ENCODE data around the gene APOA4. TPM values are rescaled to one million over a fixed set of nuclear protein-coding genes. Genes with fewer than 3 reads are reported as not detected.
"Not testable (repeated sequence)": the region's sequence is repeated elsewhere in the genome, so short reads cannot be mapped to it uniquely, and the experiment has no call there.

APOA4 gene
- total RNA-seq, 1 experiment from 2014 or later = not detected

GRCh38 chr11:116840746-116841296 is 17.7 kb upstream of the APOA4 start:
- Histone ChIP-seq H3K27ac (no peak overlapping the region), H3K9me3 (replicated peaks) (no peaks in the 10 kb centered on the region), H3K36me3 (no peaks in the 10 kb centered on the region), H3K4me3 (no peak overlapping the region), H3K27me3 (replicated peaks) (no peaks in the 10 kb centered on the region), H3K4me1 (replicated peaks) (peaks cover 5% of the 10 kb centered on the region)
- no peak for DNase-seq (ENCODE audit: low read depth in 1 of 2, low spot score in 2 of 2)

DNA sequence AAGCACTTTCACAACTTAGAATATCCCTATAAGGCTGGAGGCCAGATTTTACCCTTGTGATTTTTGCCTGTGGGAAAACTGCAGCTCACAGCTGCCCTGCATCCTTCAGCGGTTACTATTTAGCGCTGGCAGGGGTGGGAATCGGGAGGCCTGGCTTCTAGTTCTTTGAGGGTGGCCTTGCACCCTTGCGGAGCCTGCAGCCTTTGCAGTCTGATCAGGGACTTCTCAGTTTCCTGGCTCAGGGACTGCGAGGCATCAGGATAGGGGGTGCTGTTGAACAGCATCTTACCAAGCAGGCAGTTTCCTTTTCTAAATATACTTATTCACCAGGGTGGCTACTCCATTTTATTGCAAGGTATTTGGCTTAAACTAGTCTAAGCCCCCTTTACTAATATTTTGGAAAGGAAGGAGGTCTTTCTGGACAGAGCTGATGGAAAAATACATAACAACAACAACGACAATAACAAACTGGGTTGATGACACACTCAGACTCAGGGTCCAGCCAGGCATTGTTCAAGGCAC is 17.2 kb upstream of the APOA4 start:
- H3K4me1 ChIP-seq (replicated peaks) = peaks cover 10% of the 10 kb centered on the region
- no peak for DNase-seq (ENCODE audit: low read depth in 1 of 2, low spot score in 2 of 2)
- H3K9me3 ChIP-seq (replicated peaks) = no peaks in the 10 kb centered on the region
- no peaks in the 10 kb centered on the region for H3K36me3 ChIP-seq
- no peaks in the 10 kb centered on the region for H3K27me3 ChIP-seq (replicated peaks)
- no peak overlapping the region for H3K4me3 ChIP-seq
- H3K27ac ChIP-seq = no peak overlapping the region

DNA sequence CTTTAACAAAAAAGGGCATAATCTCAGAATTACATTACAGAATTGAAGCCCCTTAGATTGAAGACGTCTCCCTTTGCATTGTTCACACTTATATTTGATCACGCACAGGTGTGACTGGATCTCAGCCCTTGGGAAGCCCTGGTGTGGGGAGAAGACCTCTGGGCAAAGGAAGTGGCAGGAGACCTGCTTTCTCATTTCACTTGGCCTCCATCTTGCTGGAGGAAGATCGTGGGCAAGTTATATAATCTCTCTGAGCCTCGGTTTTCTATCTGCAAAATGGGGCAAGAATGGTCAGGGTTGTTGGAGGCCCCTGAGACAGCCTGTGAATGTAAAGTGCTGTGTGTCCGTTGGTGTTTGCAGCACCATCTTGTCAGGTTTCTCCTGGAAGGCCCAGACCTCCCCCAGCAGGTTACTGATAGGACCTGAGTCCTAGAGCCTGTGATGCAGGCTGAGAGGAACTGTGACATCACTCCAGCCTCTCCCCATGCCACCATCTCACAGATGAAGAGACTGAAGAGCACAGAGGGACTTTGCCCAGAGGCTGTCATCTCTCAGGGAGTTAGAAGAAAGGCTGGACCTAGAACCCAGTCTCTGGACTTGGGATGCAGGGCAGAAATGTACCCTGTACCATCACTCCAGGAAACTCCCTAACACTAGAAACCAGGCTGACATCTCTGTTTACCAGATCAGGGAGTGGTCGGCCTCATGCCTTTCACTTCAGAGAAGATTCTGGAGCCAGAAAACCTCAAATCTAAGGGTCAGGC is 15.4 kb upstream of the APOA4 start:
- Histone ChIP-seq H3K36me3 (no peaks in the 10 kb centered on the region), H3K4me3 (no peak overlapping the region), H3K4me1 (replicated peaks) (peaks cover 12% of the 10 kb centered on the region), H3K27me3 (replicated peaks) (no peaks in the 10 kb centered on the region), H3K27ac (no peak overlapping the region), H3K9me3 (replicated peaks) (no peaks in the 10 kb centered on the region)
- no peak for DNase-seq (ENCODE audit: low read depth in 1 of 2, low spot score in 2 of 2)

- Histone ChIP-seq H3K36me3 (no peaks in the 10 kb centered on the region), H3K4me1 (replicated peaks) (peaks cover 12% of the 10 kb centered on the region), H3K27me3 (replicated peaks) (no peaks in the 10 kb centered on the region), H3K4me3 (no peak within 1 kb of the TSS), H3K9me3 (replicated peaks) (no peaks in the 10 kb centered on the region), H3K27ac (no peak within 1 kb of the TSS)
- DNase-seq (ENCODE audit: low read depth in 1 of 2, low spot score in 2 of 2) = no peak
Measured at GRCh38 chr11:116837231-116838091, 14.4 kb upstream of the APOA4 start, which contains the start of gene APOA1. APOA1 (minus strand) TSS chr11:116837622; CDS start chr11:116837387, 235 bp downstream.

GRCh38 chr11:116836632-116836991 is 13.5 kb upstream of the APOA4 start:
- Histone ChIP-seq H3K4me1 (replicated peaks) (peaks cover 12% of the 10 kb centered on the region), H3K9me3 (replicated peaks) (no peaks in the 10 kb centered on the region), H3K36me3 (no peaks in the 10 kb centered on the region), H3K27ac (no peak overlapping the region), H3K4me3 (no peak overlapping the region), H3K27me3 (replicated peaks) (no peaks in the 10 kb centered on the region)
- DNase-seq (ENCODE audit: low read depth in 1 of 2, low spot score in 2 of 2) = no peak

DNA sequence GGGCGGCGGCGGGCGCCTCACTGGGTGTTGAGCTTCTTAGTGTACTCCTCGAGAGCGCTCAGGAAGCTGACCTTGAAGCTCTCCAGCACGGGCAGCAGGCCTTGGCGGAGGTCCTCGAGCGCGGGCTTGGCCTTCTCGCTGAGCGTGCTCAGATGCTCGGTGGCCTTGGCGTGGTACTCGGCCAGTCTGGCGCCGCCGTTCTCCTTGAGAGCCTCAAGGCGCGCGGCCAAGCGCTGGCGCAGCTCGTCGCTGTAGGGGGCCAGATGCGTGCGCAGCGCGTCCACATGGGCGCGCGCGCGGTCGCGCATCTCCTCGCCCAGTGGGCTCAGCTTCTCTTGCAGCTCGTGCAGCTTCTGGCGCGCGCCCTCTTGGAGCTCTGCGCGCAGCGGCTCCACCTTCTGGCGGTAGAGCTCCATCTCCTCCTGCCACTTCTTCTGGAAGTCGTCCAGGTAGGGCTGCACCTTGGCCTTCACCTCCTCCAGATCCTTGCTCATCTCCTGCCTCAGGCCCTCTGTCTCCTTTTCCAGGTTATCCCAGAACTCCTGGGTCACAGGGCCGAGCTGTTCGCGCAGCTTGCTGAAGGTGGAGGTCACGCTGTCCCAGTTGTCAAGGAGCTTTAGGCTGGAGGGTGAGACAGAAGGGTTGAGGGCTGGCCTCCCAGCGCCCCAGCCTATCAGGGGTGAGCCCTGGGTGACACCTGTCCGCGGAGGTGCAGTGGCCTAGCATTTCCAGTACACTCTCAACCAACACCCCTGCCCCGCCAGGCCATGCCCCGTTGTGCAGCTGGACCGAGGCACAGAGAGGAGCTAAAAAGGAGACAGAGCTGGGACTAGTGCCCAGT is 12.9 kb upstream of the APOA4 start:
- Histone ChIP-seq H3K9me3 (replicated peaks) (no peaks in the 10 kb centered on the region), H3K27ac (peak overlapping the region; percentile 24; the same call in 1 of the 2 replicates), H3K4me3 (peak overlapping the region; percentile 8; the same call in 1 of the 2 replicates), H3K36me3 (no peaks in the 10 kb centered on the region), H3K27me3 (replicated peaks) (no peaks in the 10 kb centered on the region), H3K4me1 (replicated peaks) (peaks cover 12% of the 10 kb centered on the region)
- DNase-seq (ENCODE audit: low read depth in 1 of 2, low spot score in 2 of 2) = peak; percentile 73 to 87

DNA sequence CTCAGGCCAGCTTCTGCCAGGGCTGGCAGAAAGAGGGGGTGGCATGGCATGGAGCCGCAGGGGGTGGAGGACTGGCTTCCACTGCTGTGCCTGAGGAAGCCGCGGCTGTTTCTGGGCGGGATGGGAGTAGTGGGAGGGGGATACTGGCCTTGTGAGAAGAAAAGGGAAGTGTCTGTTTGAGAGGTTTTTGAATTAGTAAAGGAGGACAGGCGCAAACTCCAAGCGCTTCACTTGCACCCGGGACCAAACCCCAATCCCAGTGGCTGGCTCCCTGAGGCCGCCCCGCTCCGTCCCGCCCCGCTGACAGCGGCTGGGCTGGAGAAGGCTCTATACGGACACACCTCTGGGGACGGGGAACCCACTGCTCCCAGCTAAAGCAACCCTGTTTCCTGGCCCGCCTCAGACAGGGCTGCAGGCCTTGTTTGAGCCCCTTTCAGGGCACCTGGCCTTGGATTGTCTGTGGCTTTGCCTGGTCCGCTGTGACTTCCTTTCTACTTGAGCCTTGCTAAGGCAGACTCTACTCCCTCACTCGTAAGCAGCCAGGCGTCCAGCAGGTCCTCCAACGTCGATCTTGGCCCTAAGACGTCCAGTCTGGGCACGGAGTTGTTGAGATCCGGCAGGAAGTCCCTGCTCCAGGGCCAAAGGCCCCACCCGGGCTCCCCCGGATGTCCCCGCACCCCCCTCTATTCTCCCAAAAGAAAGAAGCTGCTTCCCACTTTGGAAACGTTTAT is 12.1 kb upstream of the APOA4 start:
- Histone ChIP-seq H3K27me3 (replicated peaks) (no peaks in the 10 kb centered on the region), H3K4me3 (peak overlapping the region; percentile 8; the same call in 1 of the 2 replicates), H3K36me3 (no peaks in the 10 kb centered on the region), H3K9me3 (replicated peaks) (no peaks in the 10 kb centered on the region), H3K27ac (peak overlapping the region; percentile 24; the same call in 1 of the 2 replicates), H3K4me1 (replicated peaks) (peaks cover 12% of the 10 kb centered on the region)
- DNase-seq (ENCODE audit: low read depth in 1 of 2, low spot score in 2 of 2) = no peak

GRCh38 chr11:116834535-116835041 is 11.5 kb upstream of the APOA4 start:
- peaks cover 12% of the 10 kb centered on the region for H3K4me1 ChIP-seq (replicated peaks)
- not testable (repeated sequence) for H3K4me3 ChIP-seq; H3K9me3 ChIP-seq (replicated peaks); H3K27ac ChIP-seq; H3K36me3 ChIP-seq; H3K27me3 ChIP-seq (replicated peaks); DNase-seq (ENCODE audit: low read depth in 1 of 2, low spot score in 2 of 2)

GRCh38 chr11:116833816-116834534 is 10.9 kb upstream of the APOA4 start:
- H3K4me1 ChIP-seq (replicated peaks) = peaks cover 12% of the 10 kb centered on the region
- H3K27me3 ChIP-seq (replicated peaks) = no peaks in the 10 kb centered on the region
- no peaks in the 10 kb centered on the region for H3K9me3 ChIP-seq (replicated peaks)
- no peak overlapping the region for H3K4me3 ChIP-seq
- H3K27ac ChIP-seq = no peak overlapping the region
- DNase-seq (ENCODE audit: low read depth in 1 of 2, low spot score in 2 of 2) = no peak
- H3K36me3 ChIP-seq = no peaks in the 10 kb centered on the region

GRCh38 chr11:116833491-116833815 is 10.3 kb upstream of the APOA4 start:
- Histone ChIP-seq H3K9me3 (replicated peaks) (no peaks in the 10 kb centered on the region), H3K27me3 (replicated peaks) (no peaks in the 10 kb centered on the region), H3K4me1 (replicated peaks) (peaks cover 12% of the 10 kb centered on the region), H3K27ac (no peak overlapping the region), H3K4me3 (no peak overlapping the region), H3K36me3 (no peaks in the 10 kb centered on the region)
- no peak for DNase-seq (ENCODE audit: low read depth in 1 of 2, low spot score in 2 of 2)

DNA sequence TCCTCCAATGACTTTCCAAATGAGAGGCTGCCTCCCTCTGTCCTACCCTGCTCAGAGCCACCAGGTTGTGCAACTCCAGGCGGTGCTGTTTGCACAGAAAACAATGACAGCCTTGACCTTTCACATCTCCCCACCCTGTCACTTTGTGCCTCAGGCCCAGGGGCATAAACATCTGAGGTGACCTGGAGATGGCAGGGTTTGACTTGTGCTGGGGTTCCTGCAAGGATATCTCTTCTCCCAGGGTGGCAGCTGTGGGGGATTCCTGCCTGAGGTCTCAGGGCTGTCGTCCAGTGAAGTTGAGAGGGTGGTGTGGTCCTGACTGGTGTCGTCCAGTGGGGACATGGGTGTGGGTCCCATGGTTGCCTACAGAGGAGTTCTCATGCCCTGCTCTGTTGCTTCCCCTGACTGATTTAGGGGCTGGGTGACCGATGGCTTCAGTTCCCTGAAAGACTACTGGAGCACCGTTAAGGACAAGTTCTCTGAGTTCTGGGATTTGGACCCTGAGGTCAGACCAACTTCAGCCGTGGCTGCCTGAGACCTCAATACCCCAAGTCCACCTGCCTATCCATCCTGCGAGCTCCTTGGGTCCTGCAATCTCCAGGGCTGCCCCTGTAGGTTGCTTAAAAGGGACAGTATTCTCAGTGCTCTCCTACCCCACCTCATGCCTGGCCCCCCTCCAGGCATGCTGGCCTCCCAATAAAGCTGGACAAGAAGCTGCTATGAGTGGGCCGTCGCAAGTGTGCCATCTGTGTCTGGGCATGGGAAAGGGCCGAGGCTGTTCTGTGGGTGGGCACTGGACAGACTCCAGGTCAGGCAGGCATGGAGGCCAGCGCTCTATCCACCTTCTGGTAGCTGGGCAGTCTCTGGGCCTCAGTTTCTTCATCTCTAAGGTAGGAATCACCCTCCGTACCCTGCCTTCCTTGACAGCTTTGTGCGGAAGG is 9.5 kb upstream of the APOA4 start:
- no peaks in the 10 kb centered on the region for H3K9me3 ChIP-seq (replicated peaks)
- H3K4me1 ChIP-seq (replicated peaks) = peaks cover 12% of the 10 kb centered on the region
- no peak overlapping the region for H3K27ac ChIP-seq
- no peaks in the 10 kb centered on the region for H3K36me3 ChIP-seq
- no peak for DNase-seq (ENCODE audit: low read depth in 1 of 2, low spot score in 2 of 2)
- no peaks in the 10 kb centered on the region for H3K27me3 ChIP-seq (replicated peaks)
- no peak overlapping the region for H3K4me3 ChIP-seq
